ENCODE measurements around the gene PEG3. TPM values are rescaled to one million over a fixed set of nuclear protein-coding genes. Genes with fewer than 3 reads are reported as not detected.

Gene PEG3
- total and polyA plus RNA-seq, 2 of the 13 experiments (the other 11 are each of a cell fraction or from before 2014, with no cell fraction given): 217 to 394 TPM

DNA sequence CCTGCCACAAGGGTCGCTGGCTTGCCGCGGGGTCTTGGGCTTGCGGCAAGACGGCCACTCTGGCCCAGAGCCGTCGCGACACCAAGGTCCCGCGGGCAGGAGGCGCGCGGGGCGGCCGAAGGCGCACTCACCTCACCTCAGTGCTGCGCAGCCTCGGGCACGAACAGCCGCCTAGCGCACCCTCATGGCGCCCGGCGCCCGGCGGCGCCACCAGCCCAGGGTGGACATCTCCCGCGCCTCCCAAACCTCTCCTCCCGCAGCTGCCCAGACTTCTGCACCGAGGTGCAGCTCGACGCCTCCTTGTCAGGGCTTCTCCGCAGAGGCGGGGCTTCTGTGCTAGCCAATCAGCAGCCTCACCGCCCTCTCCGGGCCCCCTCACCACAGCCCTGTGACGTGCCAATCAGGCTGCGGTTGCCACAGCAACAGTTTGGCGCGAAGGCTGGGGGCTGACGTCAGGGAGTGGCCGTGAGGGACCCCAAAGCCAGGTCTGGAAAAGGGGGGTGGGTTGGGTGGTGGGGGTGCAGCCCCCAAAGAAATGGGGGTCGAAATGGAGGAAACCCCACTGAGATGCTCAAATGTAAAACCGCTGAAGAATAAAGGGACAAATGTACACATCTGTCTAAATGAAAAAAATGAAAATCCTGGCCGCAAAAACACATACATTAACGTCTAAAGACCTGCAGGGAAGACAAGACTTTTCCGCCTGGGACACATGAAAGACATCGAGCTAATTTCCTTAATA is at the start of gene PEG3, which contains the start of gene ZIM2 (continued):
- TF ChIP-seq ZNF441 (CRISPR knock-in tag; IDR thresholded peaks at IDR 0.05; ENCODE audit: borderline replicate concordance) (peak; percentile 33; the same call in 1 of the 2 replicates), ZMYM2 (CRISPR knock-in tag; IDR thresholded peaks at IDR 0.05) (no peak), ZNF550 (CRISPR knock-in tag; IDR thresholded peaks at IDR 0.05; ENCODE audit: borderline replicate concordance) (no peak), KAT7 (CRISPR knock-in tag; IDR thresholded peaks at IDR 0.05; ENCODE audit: borderline replicate concordance) (no peak), ZNF773 (CRISPR knock-in tag; IDR thresholded peaks at IDR 0.05; ENCODE audit: borderline replicate concordance) (no peak; the same call in 1 of the 2 replicates), ZNF431 (CRISPR knock-in tag; IDR thresholded peaks at IDR 0.05; ENCODE audit: borderline replicate concordance, low read depth) (peak; percentile 60; the same call in 1 of the 2 replicates), ZNF446 (CRISPR knock-in tag; IDR thresholded peaks at IDR 0.05) (0 out of 2 replicates have a peak, but pooled peaks have one; percentile 65), KMT2B (CRISPR knock-in tag; IDR thresholded peaks at IDR 0.05) (0 out of 2 replicates have a peak, but pooled peaks have one; percentile 35), NFKB2 (CRISPR knock-in tag; IDR thresholded peaks at IDR 0.05; ENCODE audit: borderline replicate concordance) (no peak; the same call in 1 of the 2 replicates)
- TF ChIP-seq, protein P1, sequence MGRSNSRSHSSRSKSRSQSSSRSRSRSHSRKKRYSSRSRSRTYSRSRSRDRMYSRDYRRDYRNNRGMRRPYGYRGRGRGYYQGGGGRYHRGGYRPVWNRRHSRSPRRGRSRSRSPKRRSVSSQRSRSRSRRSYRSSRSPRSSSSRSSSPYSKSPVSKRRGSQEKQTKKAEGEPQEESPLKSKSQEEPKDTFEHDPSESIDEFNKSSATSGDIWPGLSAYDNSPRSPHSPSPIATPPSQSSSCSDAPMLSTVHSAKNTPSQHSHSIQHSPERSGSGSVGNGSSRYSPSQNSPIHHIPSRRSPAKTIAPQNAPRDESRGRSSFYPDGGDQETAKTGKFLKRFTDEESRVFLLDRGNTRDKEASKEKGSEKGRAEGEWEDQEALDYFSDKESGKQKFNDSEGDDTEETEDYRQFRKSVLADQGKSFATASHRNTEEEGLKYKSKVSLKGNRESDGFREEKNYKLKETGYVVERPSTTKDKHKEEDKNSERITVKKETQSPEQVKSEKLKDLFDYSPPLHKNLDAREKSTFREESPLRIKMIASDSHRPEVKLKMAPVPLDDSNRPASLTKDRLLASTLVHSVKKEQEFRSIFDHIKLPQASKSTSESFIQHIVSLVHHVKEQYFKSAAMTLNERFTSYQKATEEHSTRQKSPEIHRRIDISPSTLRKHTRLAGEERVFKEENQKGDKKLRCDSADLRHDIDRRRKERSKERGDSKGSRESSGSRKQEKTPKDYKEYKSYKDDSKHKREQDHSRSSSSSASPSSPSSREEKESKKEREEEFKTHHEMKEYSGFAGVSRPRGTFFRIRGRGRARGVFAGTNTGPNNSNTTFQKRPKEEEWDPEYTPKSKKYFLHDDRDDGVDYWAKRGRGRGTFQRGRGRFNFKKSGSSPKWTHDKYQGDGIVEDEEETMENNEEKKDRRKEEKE (IDR thresholded peaks at IDR 0.05): no peak
- TF ChIP-seq, protein P2, sequence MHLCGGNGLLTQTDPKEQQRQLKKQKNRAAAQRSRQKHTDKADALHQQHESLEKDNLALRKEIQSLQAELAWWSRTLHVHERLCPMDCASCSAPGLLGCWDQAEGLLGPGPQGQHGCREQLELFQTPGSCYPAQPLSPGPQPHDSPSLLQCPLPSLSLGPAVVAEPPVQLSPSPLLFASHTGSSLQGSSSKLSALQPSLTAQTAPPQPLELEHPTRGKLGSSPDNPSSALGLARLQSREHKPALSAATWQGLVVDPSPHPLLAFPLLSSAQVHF (CRISPR knock-in tag; IDR thresholded peaks at IDR 0.05): no peak
- TF ChIP-seq, protein P3, sequence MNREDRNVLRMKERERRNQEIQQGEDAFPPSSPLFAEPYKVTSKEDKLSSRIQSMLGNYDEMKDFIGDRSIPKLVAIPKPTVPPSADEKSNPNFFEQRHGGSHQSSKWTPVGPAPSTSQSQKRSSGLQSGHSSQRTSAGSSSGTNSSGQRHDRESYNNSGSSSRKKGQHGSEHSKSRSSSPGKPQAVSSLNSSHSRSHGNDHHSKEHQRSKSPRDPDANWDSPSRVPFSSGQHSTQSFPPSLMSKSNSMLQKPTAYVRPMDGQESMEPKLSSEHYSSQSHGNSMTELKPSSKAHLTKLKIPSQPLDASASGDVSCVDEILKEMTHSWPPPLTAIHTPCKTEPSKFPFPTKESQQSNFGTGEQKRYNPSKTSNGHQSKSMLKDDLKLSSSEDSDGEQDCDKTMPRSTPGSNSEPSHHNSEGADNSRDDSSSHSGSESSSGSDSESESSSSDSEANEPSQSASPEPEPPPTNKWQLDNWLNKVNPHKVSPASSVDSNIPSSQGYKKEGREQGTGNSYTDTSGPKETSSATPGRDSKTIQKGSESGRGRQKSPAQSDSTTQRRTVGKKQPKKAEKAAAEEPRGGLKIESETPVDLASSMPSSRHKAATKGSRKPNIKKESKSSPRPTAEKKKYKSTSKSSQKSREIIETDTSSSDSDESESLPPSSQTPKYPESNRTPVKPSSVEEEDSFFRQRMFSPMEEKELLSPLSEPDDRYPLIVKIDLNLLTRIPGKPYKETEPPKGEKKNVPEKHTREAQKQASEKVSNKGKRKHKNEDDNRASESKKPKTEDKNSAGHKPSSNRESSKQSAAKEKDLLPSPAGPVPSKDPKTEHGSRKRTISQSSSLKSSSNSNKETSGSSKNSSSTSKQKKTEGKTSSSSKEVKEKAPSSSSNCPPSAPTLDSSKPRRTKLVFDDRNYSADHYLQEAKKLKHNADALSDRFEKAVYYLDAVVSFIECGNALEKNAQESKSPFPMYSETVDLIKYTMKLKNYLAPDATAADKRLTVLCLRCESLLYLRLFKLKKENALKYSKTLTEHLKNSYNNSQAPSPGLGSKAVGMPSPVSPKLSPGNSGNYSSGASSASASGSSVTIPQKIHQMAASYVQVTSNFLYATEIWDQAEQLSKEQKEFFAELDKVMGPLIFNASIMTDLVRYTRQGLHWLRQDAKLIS (CRISPR knock-in tag; IDR thresholded peaks at IDR 0.05): 0 out of 2 replicates have a peak, but pooled peaks have one; percentile 76
- TF ChIP-seq, protein P4, sequence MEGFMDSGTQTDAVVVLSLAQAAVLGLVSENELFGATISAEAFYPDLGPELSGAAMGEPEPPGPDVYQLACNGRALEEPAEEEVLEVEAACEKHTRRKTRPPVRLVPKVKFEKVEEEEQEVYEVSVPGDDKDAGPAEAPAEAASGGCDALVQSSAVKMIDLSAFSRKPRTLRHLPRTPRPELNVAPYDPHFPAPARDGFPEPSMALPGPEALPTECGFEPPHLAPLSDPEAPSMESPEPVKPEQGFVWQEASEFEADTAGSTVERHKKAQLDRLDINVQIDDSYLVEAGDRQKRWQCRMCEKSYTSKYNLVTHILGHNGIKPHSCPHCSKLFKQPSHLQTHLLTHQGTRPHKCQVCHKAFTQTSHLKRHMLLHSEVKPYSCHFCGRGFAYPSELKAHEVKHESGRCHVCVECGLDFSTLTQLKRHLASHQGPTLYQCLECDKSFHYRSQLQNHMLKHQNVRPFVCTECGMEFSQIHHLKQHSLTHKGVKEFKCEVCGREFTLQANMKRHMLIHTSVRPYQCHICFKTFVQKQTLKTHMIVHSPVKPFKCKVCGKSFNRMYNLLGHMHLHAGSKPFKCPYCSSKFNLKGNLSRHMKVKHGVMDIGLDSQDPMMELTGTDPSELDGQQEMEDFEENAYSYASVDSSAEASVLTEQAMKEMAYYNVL (CRISPR knock-in tag; IDR thresholded peaks at IDR 0.05; ENCODE audit: borderline replicate concordance): peak; percentile 48; the same call in 1 of the 2 replicates
- TF ChIP-seq, protein P5, sequence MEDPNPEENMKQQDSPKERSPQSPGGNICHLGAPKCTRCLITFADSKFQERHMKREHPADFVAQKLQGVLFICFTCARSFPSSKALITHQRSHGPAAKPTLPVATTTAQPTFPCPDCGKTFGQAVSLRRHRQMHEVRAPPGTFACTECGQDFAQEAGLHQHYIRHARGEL (CRISPR knock-in tag; IDR thresholded peaks at IDR 0.05): no peak
- TF ChIP-seq, protein P6, sequence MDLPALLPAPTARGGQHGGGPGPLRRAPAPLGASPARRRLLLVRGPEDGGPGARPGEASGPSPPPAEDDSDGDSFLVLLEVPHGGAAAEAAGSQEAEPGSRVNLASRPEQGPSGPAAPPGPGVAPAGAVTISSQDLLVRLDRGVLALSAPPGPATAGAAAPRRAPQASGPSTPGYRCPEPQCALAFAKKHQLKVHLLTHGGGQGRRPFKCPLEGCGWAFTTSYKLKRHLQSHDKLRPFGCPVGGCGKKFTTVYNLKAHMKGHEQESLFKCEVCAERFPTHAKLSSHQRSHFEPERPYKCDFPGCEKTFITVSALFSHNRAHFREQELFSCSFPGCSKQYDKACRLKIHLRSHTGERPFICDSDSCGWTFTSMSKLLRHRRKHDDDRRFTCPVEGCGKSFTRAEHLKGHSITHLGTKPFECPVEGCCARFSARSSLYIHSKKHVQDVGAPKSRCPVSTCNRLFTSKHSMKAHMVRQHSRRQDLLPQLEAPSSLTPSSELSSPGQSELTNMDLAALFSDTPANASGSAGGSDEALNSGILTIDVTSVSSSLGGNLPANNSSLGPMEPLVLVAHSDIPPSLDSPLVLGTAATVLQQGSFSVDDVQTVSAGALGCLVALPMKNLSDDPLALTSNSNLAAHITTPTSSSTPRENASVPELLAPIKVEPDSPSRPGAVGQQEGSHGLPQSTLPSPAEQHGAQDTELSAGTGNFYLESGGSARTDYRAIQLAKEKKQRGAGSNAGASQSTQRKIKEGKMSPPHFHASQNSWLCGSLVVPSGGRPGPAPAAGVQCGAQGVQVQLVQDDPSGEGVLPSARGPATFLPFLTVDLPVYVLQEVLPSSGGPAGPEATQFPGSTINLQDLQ (CRISPR knock-in tag; IDR thresholded peaks at IDR 0.05): peak; percentile 78; the same call in 1 of the 2 replicates

Measured in HepG2 (cell line).